IgD-negative memory B cell (primary cell): ENCODE data around the gene LMO4. TPM values are rescaled to one million over a fixed set of nuclear protein-coding genes. Genes with fewer than 3 reads are reported as not detected.

Experiments
- H3K27ac Mint-ChIP-seq, 3 donors: one replicate each; pipeline ENCODE4 v1.8.0; 2020 to 2022; ENCODE audit warnings: mild to moderate bottlenecking in 3 of 3, mixed read lengths in 3 of 3, moderate library complexity in 1 of 3
- H3K27me3 Mint-ChIP-seq: one replicate; pipeline ENCODE4 v1.8.0; 2021; ENCODE audit warnings: mixed read lengths
- H3K36me3 Mint-ChIP-seq: one replicate; pipeline ENCODE4 v1.8.0; 2020; ENCODE audit warnings: mild to moderate bottlenecking, mixed read lengths
- H3K4me1 Mint-ChIP-seq, 3 donors: one replicate each; pipeline ENCODE4 v1.8.0; 2020 to 2022; ENCODE audit warnings: mixed read lengths in 3 of 3, mild to moderate bottlenecking in 1 of 3
- H3K4me3 Mint-ChIP-seq, 4 donors: one replicate each; pipeline ENCODE4 v1.8.0; 2020 to 2022; ENCODE audit warnings: mild to moderate bottlenecking in 4 of 4, mixed read lengths in 4 of 4, moderate library complexity in 3 of 4
- H3K9me3 Mint-ChIP-seq, 3 donors: one replicate each; pipeline ENCODE4 v1.8.0; 2020 to 2021; ENCODE audit warnings: mixed read lengths in 3 of 3, mild to moderate bottlenecking in 1 of 3
- polyA plus RNA-seq: library from polyadenylated mRNA; unstranded; fragments of 300-500 nt; fragmentation: Illumina TruSeq; gene quantifications from one replicate; pipeline ENCODE4 v1.2.3, GENCODE V29; 2021

LMO4 gene
- polyA plus RNA-seq, 1 donor from 2014 or later = 34.8 TPM

- H3K36me3 Mint-ChIP-seq = no peaks in the 10 kb centered on the region
- no peaks in the 10 kb centered on the region for H3K9me3 Mint-ChIP-seq
- peaks cover 3% of the 10 kb centered on the region for H3K27me3 Mint-ChIP-seq
- no peaks in the 10 kb centered on the region for H3K4me1 Mint-ChIP-seq
- H3K4me3 Mint-ChIP-seq = no peak overlapping the region
- no peak overlapping the region for H3K27ac Mint-ChIP-seq
Observed at GRCh38 chr1:87307931-87308330, 20.7 kb upstream of the LMO4 start.

DNA sequence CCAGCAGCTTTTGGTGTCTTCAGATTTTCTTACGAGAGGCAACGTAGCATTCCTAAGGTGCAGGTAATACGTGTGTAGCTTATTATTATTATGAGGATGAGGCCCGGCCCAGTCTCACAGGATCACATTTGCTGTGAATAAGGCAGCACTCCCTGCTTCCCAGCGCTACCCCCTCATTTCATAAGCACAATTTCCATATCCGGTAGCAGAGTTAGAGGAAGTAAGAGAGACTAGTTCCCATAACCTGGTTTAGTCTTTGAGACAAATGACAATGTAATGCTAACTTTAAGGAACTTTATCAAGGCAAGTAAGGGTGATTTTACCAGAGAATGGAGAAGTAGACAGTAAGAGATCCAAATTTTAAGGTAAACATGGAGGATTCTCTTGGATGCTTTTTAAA lies 14.6 kb upstream of the LMO4 start:
- Mint-ChIP-seq H3K9me3 (no peaks in the 10 kb centered on the region), H3K4me3 (no peak overlapping the region), H3K27me3 (peaks cover 2% of the 10 kb centered on the region), H3K4me1 (peaks cover 3 to 20% (median 19%) of the 10 kb centered on the region in 3 donors), H3K27ac (peak overlapping the region in 1 of 3 donors; percentile 24), H3K36me3 (no peaks in the 10 kb centered on the region)

GRCh38 chr1:87318056-87318650 lies 10.5 kb upstream of the LMO4 start:
- no peaks in the 10 kb centered on the region for H3K27me3 Mint-ChIP-seq
- H3K4me3 Mint-ChIP-seq = peak overlapping the region in 2 of 4 donors; percentile 11 to 76
- peaks cover 3 to 20% (median 19%) of the 10 kb centered on the region in 3 donors for H3K4me1 Mint-ChIP-seq
- no peaks in the 10 kb centered on the region for H3K36me3 Mint-ChIP-seq
- H3K27ac Mint-ChIP-seq = peak overlapping the region in 1 of 3 donors; percentile 10
- H3K9me3 Mint-ChIP-seq = no peaks in the 10 kb centered on the region

DNA sequence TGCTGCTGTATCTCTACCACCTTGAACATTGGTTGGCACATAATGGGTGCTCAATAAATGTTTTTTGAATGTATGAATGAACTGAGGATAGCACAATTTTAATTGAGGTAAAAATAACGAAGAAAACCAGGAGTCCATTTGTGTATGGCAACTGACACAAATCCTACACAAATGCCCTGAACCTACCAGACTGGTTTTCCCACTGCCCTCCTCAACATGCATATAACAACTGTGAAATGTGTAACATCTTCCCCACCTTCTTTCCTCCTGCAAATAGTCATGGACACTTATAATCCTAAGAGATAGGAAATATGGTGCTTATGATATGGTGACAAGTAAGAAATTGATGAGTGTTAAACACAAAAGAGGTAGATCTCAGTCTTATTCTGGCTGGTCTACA lies 9.9 kb upstream of the LMO4 start:
- peak overlapping the region in 1 of 3 donors; percentile 10 for H3K27ac Mint-ChIP-seq

DNA sequence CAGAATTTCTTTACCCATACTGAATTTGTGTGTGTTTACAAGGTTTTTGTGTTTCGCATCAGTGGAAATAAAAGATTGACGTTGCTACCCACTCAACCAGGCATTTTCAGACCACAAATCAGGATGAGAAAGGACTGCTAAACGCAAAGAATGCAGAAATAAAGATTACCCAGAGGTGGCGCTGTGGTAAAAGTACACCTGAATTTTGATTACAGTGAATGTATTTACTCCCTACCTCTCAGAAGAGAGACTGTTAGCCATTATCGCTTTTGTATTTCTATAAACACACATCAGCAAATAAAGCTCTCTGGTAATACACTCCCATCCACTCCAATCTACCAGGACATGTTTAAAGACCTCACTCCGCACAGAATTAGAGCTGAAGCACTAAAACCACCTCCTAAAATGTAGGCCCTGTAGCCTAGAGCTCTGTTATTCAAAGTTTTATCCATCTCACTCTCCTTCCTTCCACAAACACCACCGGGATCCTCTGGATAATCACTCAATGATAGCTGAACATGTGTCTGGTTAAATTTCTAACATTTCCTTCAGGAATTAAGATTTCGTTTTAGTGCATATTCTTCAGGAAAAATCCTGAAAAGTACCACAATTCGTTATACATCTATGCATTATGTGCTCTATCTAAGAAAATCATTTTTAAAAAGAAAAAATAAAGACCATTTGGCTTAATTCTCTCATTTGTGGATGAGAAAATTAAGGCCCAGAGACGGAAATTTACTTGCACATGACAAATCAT lies 2.5 kb upstream of the LMO4 start:
- H3K4me1 Mint-ChIP-seq = peaks cover 17 to 24% (median 19%) of the 10 kb centered on the region in 3 donors
- H3K9me3 Mint-ChIP-seq = no peaks in the 10 kb centered on the region
- peak overlapping the region in 2 of 4 donors; percentile 51 to 82 for H3K4me3 Mint-ChIP-seq
- H3K27me3 Mint-ChIP-seq = no peaks in the 10 kb centered on the region
- no peaks in the 10 kb centered on the region for H3K36me3 Mint-ChIP-seq
- H3K27ac Mint-ChIP-seq = peak overlapping the region; percentile 40 to 82 (median 54)

More for the DNA sequence above, 9.9 kb upstream of the LMO4 start:
- Mint-ChIP-seq H3K4me3 (no peak overlapping the region), H3K27me3 (no peaks in the 10 kb centered on the region), H3K4me1 (peaks cover 3 to 20% (median 19%) of the 10 kb centered on the region in 3 donors), H3K36me3 (no peaks in the 10 kb centered on the region), H3K9me3 (no peaks in the 10 kb centered on the region)

DNA sequence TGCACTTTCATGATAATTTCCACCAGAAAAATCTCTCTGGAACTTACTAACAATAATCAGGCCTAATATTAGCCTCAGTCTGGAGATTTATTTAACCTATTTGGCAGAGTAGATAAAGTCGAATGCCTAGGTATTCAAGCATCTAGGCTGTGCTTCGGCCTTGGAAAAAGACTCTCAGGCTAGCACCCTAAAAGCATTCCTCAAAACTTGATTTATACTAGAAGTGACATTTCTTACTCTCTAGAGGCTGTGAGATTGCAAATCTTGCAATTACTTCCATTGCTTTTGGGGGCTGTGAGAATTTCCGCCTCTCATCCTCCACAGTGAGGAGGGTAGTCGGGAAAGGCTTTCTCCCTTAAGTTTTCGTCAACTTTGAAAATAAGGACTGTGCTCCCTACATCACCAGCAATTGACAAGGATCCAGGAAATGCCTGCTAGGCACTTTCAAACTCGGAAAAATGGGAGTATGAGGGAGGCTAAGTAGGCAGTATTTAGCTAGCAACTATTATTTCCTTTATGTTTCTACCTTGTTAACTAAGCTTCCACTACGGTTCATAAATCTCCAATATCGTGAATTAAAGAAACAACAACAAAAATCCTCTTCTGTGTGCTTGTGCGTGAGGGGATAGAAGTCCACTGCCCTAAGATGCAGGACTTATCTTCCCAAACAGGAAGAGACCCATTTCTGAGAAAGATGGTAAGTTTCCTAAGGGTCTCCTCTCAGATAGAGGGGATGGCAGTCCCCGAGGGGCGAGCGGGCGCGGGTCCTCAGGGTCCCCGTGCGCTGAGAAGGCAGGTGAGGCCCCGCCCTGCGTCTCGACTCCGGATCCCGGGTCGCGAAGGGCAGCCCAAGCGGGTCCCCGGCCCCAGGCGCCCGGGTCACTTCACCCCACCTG lies 1.1 kb upstream of the LMO4 start:
- peak overlapping the region; percentile 85 to 100 (median 96) for H3K4me3 Mint-ChIP-seq
- H3K9me3 Mint-ChIP-seq = no peaks in the 10 kb centered on the region
- peaks cover 26 to 32% (median 27%) of the 10 kb centered on the region in 3 donors for H3K4me1 Mint-ChIP-seq
- peak overlapping the region; percentile 16 to 98 (median 79) for H3K27ac Mint-ChIP-seq
- no peaks in the 10 kb centered on the region for H3K36me3 Mint-ChIP-seq
- H3K27me3 Mint-ChIP-seq = no peaks in the 10 kb centered on the region

- Mint-ChIP-seq H3K36me3 (no peaks in the 10 kb centered on the region), H3K27ac (peak overlapping the region; percentile 79 to 98 (median 97)), H3K4me3 (peak overlapping the region; percentile 85 to 99 (median 97)), H3K27me3 (no peaks in the 10 kb centered on the region), H3K4me1 (peaks cover 39 to 45% (median 41%) of the 10 kb centered on the region in 3 donors), H3K9me3 (no peaks in the 10 kb centered on the region)
Observed at GRCh38 chr1:87329051-87329525, 408 bp downstream of the LMO4 start.

DNA sequence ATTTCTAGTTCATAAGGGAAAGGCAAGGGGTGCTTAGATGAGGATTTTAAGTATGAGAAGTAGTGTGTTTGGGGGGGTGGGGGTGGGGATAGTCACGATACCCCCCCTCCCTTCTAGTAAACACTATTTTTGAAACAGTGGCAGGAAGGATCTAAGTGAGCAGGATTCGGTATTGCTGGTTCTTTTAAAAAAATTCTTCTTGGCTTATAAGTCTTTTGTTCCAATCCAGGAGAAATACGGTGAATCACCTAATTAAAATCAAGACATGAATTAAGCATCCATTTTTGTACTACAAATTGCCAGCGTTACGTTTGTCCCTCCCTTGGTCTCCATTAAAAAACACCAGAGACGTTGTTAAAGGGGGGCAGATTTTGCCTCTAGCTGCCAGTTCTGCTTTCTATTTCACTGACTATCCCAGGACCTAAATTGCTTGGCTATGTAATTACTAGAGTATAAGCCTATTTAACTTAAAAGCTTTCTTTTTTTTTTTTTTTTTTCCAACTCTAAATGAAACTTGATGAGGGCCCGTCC lies 911 bp downstream of the LMO4 start:
- Mint-ChIP-seq H3K27me3 (no peaks in the 10 kb centered on the region), H3K4me3 (peak overlapping the region; percentile 85 to 99 (median 97)), H3K36me3 (no peaks in the 10 kb centered on the region), H3K27ac (peak overlapping the region; percentile 79 to 98 (median 97)), H3K4me1 (peaks cover 40 to 48% (median 45%) of the 10 kb centered on the region in 3 donors), H3K9me3 (no peaks in the 10 kb centered on the region)

DNA sequence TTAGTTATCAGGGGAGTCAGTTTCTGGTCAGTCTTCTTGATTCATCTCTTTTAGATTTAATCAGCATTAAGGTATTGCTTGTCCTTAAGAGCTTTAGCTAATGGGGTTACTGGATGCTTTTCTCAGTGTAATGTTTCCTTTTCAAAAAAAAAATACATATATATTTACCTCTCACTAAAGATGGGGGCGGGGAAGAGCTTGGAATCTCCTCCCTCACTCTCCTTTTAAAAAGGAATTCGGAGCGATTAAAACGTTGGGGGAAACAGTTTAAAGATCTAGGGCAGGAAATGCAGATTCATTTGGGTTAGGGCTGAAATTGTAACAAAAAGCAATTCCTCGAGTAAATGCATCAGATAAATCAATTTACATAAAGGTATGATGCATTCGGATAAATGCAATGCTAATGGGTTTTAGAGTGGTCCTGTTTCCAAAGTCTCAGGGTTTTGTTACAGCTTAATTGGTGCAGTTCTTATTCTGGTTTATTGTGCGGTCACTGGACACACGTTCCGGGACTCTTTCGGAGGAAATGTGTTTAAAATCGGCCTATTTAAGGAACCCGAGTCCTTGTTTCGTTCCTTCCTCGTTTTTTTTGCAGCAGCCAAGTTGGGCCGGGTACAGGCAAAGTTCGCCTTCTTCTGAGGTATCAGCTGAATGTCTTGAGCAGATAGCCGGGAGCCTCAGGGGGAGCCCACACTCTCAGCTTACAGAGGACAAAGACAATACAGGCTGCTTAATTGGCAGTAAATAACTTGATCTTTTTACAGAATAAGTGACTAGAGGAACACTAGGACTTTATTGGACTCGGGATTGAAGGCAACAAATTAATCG lies 1.6 kb downstream of the LMO4 start:
- Mint-ChIP-seq H3K4me3 (peak overlapping the region; percentile 85 to 99 (median 97)), H3K27ac (peak overlapping the region; percentile 79 to 98 (median 97)), H3K4me1 (peaks cover 42 to 53% (median 48%) of the 10 kb centered on the region in 3 donors), H3K36me3 (no peaks in the 10 kb centered on the region), H3K27me3 (no peaks in the 10 kb centered on the region), H3K9me3 (no peaks in the 10 kb centered on the region)

- no peaks in the 10 kb centered on the region for H3K27me3 Mint-ChIP-seq
- no peaks in the 10 kb centered on the region for H3K9me3 Mint-ChIP-seq
- H3K36me3 Mint-ChIP-seq = no peaks in the 10 kb centered on the region
- peak overlapping the region; percentile 85 to 99 (median 97) for H3K4me3 Mint-ChIP-seq
- peaks cover 41 to 57% (median 47%) of the 10 kb centered on the region in 3 donors for H3K4me1 Mint-ChIP-seq
- peak overlapping the region; percentile 79 to 98 (median 97) for H3K27ac Mint-ChIP-seq
Observed at GRCh38 chr1:87330885-87331364, 2.2 kb downstream of the LMO4 start.

DNA sequence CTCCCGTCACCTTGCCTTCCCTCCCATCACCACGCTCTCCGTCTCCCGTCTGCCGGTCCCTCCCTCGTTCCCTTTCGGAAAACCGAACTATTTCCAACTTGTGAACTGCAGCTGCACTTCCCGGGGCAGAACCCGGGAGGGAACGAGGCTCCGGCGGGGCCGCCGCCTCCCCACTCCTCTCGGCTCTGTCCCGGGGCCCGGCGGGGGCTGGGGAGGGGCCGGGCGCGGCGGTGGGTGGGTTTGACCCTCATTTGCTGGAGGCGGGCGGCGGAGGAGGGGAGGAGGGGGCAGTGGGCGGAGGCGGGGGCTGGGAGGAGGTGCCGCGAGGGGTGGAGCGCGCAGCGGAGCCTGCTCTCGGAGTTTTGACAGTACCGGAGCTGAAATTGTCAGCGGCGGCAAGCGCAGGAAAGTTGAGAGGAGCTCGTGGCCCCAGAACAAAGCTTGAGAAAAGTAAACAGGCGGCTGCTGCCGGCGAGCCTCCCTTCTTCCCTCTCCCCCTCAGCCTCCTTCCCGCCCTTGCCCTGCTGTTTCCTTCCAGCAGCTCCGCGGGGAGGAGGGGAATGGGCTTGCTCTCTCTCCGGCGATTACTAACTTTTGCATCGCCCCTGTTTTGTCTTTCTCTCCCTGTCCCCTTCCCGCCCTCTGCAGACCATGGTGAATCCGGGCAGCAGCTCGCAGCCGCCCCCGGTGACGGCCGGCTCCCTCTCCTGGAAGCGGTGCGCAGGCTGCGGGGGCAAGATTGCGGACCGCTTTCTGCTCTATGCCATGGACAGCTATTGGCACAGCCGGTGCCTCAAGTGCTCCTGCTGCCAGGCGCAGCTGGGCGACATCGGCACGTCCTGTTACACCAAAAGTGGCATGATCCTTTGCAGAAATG lies 2.9 kb downstream of the LMO4 start:
- H3K4me1 Mint-ChIP-seq = peaks cover 41 to 57% (median 49%) of the 10 kb centered on the region in 3 donors

DNA sequence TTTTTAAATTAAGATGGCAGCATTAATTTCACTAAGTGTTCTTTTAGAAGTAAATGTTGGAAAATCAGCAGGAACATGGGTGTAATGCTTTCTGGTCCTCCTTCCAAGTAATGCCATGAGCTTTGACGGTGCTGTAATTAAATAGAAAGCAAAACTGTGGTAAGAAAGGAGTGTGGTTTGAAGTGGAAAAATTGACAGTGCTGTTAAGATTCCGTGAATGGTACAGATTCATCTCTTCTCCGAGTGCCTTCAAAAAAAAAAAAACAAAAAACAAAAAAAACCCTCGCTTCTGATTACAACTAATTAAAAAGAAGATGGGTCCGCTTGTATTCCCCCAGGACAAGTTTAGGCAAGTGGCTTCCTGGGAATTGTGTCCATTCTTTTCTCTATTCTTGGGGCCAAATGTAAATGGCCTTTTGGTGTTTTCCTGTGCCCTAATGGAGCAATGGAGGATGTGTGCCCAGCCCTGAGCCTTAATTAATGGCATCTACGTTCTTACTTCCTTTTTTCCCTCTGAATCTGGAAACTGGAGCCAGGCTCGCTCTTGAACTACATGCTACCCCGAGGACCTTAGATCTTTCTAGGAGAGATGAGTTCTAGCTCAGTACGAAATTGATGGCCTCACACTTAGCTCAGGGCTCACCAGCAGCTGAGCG lies 5.1 kb downstream of the LMO4 start:
- Mint-ChIP-seq H3K27ac (peak overlapping the region; percentile 79 to 83 (median 80)), H3K27me3 (no peaks in the 10 kb centered on the region), H3K9me3 (no peaks in the 10 kb centered on the region)

More for the DNA sequence above, 2.9 kb downstream of the LMO4 start:
- Mint-ChIP-seq H3K4me3 (peak overlapping the region; percentile 85 to 99 (median 97)), H3K9me3 (no peaks in the 10 kb centered on the region), H3K27me3 (no peaks in the 10 kb centered on the region), H3K27ac (peak overlapping the region; percentile 79 to 98 (median 90)), H3K36me3 (no peaks in the 10 kb centered on the region)

More for the DNA sequence above, 5.1 kb downstream of the LMO4 start:
- H3K4me1 Mint-ChIP-seq = peaks cover 40 to 55% (median 50%) of the 10 kb centered on the region in 3 donors
- H3K36me3 Mint-ChIP-seq = peaks cover 3% of the 10 kb centered on the region
- H3K4me3 Mint-ChIP-seq = peak overlapping the region; percentile 85 to 97 (median 93)
